Measurements from ENCODE around the gene ANO7. TPM values are rescaled to one million over a fixed set of nuclear protein-coding genes. Genes with fewer than 3 reads are reported as not detected.

ANO7 gene
- total RNA-seq, 4 donors from 2014 or later: 1.1 to 1.4 (median 1.2) TPM

- WGBS: no CpG with 5 or more reads among the region's 23 CpGs
Measured at GRCh38 chr2:241149675-241149924, 38.9 kb upstream of the ANO7 start.

GRCh38 chr2:241149925-241150659, 38.4 kb upstream of the ANO7 start, which contains the start of gene PPP1R7:
TSS of gene PPP1R7 (plus strand) at chr2:241150467. CDS start at chr2:241150496, 29 bp downstream.
- 0% methylated on average over 1 of the region's 73 CpGs for WGBS
- TF ChIP-seq POLR2A (IDR thresholded peaks at IDR 0.05): peak in 1 of 2 donors; percentile 74
- peak in 2 of 3 donors; percentile 12 to 43 for TF ChIP-seq POLR2AphosphoS5 (IDR thresholded peaks at IDR 0.05)
- no peak for TF ChIP-seq CTCF (IDR thresholded peaks at IDR 0.05)
- H3K9me3 ChIP-seq: no peaks in the 10 kb centered on the region
- peak within 1 kb of the TSS; percentile 80 for H3K27ac ChIP-seq
- peaks cover 13% of the 10 kb centered on the region for H3K36me3 ChIP-seq
- peak; percentile 96 to 98 for DNase-seq (ENCODE audit: low spot score in 2 of 2)
- peaks cover 32% of the 10 kb centered on the region for H3K4me1 ChIP-seq
- H3K4me3 ChIP-seq: peak within 1 kb of the TSS; percentile 88
- no peaks in the 10 kb centered on the region for H3K27me3 ChIP-seq

More at GRCh38 chr2:241149675-241149924, 38.9 kb upstream of the ANO7 start:
- TF ChIP-seq POLR2A (IDR thresholded peaks at IDR 0.05) (no peak), EP300 (IDR thresholded peaks at IDR 0.05) (no peak), CTCF (IDR thresholded peaks at IDR 0.05) (no peak), POLR2AphosphoS5 (IDR thresholded peaks at IDR 0.05) (no peak)
- H3K27me3 ChIP-seq: no peaks in the 10 kb centered on the region
- peak overlapping the region; percentile 80 for H3K27ac ChIP-seq
- no peak for DNase-seq (ENCODE audit: low spot score in 2 of 2)
- no peaks in the 10 kb centered on the region for H3K9me3 ChIP-seq
- peaks cover 32% of the 10 kb centered on the region for H3K4me1 ChIP-seq
- peaks cover 11% of the 10 kb centered on the region for H3K36me3 ChIP-seq
- H3K4me3 ChIP-seq: peak overlapping the region; percentile 88

GRCh38 chr2:241150660-241151530, 37.6 kb upstream of the ANO7 start:
- H3K27ac ChIP-seq: peak overlapping the region; percentile 80
- peaks cover 19% of the 10 kb centered on the region for H3K36me3 ChIP-seq
- 12% methylated on average over 14 of the region's 37 CpGs for WGBS
- TF ChIP-seq EP300 (IDR thresholded peaks at IDR 0.05): no peak
- no peak for TF ChIP-seq POLR2A (IDR thresholded peaks at IDR 0.05)
- no peak for TF ChIP-seq POLR2AphosphoS5 (IDR thresholded peaks at IDR 0.05)
- TF ChIP-seq CTCF (IDR thresholded peaks at IDR 0.05): no peak
- H3K27me3 ChIP-seq: no peaks in the 10 kb centered on the region
- H3K9me3 ChIP-seq: no peaks in the 10 kb centered on the region
- DNase-seq (ENCODE audit: low spot score in 2 of 2): peak in 1 of 2 donors; percentile 69
- H3K4me1 ChIP-seq: peaks cover 32% of the 10 kb centered on the region
- peak overlapping the region; percentile 88 for H3K4me3 ChIP-seq

DNA sequence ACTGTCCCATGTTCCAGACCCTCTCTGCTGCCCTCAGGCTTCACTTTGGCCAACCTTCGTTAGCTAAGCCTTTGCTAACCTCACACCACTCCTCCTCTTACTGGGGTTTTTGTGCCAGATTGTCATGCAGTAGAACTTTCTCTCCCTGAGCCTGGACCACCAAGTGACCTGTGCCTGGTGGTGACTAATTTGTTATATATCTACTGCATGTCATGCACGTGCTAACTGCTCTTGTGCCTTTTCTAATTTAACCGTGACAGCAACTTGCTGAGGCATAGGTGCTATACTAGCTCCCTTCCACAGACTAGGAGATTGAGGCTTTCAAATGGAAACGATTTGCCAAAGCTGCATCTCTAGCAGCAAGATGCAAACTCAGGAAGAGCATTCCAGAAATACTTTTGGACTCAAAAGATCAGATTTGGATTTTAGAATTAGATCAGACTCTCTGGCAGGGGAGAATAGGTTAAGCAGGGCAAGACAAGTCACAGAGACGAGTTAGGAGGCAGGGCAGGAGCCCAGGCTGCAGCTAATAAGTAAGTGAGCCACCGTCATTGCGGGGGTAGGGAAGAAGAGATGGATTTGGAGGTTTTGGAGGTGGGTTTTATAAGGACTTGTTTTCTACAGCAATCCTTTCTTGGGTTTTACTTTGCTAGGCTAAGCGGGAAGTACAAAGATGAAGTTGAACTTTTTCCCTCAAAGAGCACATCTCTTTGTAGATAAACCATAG, 36.4 kb upstream of the ANO7 start:
- Histone ChIP-seq H3K27ac (no peak overlapping the region), H3K27me3 (no peaks in the 10 kb centered on the region), H3K9me3 (no peaks in the 10 kb centered on the region), H3K4me1 (peaks cover 32% of the 10 kb centered on the region), H3K4me3 (no peak overlapping the region), H3K36me3 (peaks cover 20% of the 10 kb centered on the region)
- DNase-seq (ENCODE audit: low spot score in 2 of 2): no peak
- WGBS: 66% methylated on average over 8 of the region's 8 CpGs
- no peak for TF ChIP-seq POLR2AphosphoS5 (IDR thresholded peaks at IDR 0.05)
- TF ChIP-seq POLR2A (IDR thresholded peaks at IDR 0.05): no peak
- no peak for TF ChIP-seq CTCF (IDR thresholded peaks at IDR 0.05)
- TF ChIP-seq EP300 (IDR thresholded peaks at IDR 0.05): no peak

Measured in suprapubic skin (tissue), 4 donors.